GM12873 (cell line): Measurements from ENCODE around the gene ALDH3B1.

ENCODE experiments used
- TF ChIP-seq, protein P1 (sequence below): IDR thresholded peaks from 2 replicates; pipeline ENCODE4 v1.5.1; 2012; ENCODE audit warnings: low read depth, mild to moderate bottlenecking, moderate library complexity, low read length, control low read depth; ENCODE audit not compliant: insufficient read depth; ENCODE audit errors: missing control alignments

Gene ALDH3B1

DNA sequence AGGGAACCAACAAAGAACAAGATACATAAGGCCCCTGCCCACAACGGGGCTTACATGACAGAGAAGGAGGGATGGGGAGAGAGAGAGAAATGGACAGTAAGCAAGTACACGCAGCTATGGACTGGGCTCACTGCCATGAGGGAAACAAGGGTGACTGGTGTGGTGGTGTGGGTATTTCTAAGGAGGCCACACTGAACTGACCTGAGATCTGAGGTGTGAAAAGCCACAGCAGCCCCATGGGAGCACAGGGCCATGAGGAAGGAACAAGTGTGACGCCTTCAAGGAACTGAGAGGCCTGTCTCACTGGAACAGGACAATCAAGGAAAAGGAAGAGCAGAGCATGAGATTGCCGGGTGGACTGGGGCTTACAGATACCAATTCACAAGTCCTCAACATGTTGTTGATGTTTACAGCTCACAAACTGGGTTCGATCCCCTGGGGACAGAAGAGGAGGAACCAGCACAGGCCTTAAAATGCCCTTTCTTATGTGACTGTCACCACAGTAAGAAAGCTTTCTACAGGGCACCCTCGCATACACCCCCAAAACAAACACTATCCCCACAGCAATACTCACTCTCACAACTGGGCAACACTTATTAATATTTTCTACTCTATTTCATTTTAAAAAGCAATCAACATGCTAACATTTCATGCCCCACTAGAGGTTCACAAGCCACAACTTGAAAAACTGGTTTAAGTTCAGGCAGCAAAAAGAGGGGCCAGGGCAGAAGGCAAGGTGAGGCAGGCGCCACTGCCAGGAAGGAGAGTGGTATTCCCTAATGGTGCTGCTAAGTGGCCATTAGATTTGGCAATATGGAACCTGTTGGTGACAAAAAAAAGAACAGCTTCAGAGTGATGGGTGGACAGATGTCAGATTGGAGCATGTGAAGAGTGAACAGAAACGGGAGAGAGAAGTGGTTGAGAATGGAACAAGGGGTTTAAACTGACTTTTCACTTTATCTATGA is 67.8 kb downstream of the ALDH3B1 start:
- TF ChIP-seq, protein P1, sequence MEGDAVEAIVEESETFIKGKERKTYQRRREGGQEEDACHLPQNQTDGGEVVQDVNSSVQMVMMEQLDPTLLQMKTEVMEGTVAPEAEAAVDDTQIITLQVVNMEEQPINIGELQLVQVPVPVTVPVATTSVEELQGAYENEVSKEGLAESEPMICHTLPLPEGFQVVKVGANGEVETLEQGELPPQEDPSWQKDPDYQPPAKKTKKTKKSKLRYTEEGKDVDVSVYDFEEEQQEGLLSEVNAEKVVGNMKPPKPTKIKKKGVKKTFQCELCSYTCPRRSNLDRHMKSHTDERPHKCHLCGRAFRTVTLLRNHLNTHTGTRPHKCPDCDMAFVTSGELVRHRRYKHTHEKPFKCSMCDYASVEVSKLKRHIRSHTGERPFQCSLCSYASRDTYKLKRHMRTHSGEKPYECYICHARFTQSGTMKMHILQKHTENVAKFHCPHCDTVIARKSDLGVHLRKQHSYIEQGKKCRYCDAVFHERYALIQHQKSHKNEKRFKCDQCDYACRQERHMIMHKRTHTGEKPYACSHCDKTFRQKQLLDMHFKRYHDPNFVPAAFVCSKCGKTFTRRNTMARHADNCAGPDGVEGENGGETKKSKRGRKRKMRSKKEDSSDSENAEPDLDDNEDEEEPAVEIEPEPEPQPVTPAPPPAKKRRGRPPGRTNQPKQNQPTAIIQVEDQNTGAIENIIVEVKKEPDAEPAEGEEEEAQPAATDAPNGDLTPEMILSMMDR: no peak
